GM18511 (cell line): ENCODE measurements around the gene ZNF674.

Experiments
- ATAC-seq: cut with Tn5 transposase; IDR thresholded peaks from one replicate; pipeline ENCODE4 v1.9.1; 2021; ENCODE audit warnings: mild to moderate bottlenecking, moderate library complexity; ENCODE audit not compliant: unreplicated experiment

Gene ZNF674

GRCh38 chrX:46545111-46546005 lies at the start of gene ZNF674:
Gene ZNF674 (minus strand): TSS chrX:46545421. CDS start chrX:46542087, 3,334 bp downstream.
- ATAC-seq = peak; percentile 87

DNA sequence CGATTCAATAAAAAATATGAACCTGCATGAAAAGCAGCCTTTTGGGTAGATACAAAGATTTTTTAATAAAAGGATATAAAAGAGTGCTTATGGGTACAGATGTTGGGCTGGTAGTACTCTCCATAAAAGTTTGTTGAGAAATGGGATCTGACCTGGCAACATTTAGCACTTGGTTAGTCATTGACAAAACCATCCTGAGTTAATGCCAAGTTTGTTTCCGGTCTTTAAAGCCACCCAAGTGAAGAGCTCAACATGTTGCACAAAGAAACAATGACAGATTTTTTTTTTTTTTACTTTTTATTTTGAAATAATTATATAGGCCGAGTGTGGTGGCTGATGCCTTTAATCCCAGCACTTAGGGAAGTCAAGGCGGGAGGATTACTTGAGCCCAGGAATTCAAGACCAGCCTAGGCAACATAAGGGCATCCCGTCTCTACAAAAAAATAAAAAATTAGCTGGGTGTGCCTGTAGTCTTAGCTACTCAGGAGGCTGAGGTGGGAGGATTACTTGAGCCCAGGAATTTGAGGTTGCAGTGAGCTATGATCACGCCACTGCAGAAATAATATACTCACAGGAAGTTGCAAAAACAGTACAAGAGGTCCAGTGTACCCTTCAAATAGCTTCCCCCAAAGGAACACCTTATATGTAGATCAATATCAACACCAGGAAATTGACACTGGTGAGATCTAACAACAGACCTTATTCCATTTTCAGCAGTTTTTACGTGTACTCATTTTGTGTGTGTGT lies 44.9 kb upstream of the ZNF674 start:
- no peak for ATAC-seq

- ATAC-seq = no peak
These were observed 43.0 kb upstream of the ZNF674 start for GRCh38 chrX:46588263-46588662.

DNA sequence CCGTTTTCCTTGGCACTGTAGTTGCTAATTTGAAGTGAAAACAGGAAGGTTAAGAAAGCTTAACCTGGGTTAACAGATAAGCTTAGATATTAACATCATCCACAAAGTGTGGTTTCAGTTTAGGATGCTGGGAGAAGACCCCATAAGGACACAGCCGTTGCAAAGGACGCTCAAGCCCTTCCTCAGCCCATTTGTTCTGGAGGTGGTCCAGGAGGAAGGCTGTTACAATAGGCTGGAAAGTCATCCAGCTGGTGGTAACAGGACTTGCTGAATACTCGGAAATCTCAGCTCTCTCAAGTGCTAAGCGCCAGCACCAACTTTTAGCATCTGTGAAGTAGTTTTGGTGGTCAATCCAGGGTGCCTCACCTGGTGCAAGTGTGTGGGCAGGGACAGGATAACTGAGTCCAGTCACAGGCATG lies 42.5 kb upstream of the ZNF674 start:
- ATAC-seq = no peak

GRCh38 chrX:46587158-46587557 lies 41.9 kb upstream of the ZNF674 start:
- peak; percentile 80 for ATAC-seq

- ATAC-seq = no peak
These were observed 39.5 kb upstream of the ZNF674 start for GRCh38 chrX:46584736-46585135.

- no peak for ATAC-seq
These were observed 37.7 kb upstream of the ZNF674 start for GRCh38 chrX:46582966-46583365.

GRCh38 chrX:46582325-46582724 lies 37.1 kb upstream of the ZNF674 start:
- no peak for ATAC-seq

DNA sequence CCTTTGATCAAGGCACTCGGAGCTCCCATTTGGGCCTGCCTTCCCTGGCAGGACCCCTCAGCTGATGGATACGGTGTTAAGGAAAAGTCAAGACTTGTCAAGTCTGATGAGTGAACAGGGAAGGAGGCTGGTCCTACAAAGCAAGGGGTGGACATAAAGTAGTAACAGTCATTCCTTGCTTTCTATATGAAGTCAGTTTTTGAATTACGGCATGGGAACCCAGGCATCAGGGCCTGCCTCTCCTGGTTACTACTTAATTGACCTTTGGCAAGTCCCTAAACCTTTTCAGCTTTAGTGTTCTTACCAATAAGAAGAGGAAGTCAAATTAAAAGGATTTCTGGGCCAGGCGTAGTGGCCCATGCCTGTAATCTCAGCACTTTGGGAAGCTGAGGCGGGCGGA lies 35.4 kb upstream of the ZNF674 start:
- no peak for ATAC-seq

GRCh38 chrX:46579250-46579649 lies 34.0 kb upstream of the ZNF674 start:
- ATAC-seq = no peak

DNA sequence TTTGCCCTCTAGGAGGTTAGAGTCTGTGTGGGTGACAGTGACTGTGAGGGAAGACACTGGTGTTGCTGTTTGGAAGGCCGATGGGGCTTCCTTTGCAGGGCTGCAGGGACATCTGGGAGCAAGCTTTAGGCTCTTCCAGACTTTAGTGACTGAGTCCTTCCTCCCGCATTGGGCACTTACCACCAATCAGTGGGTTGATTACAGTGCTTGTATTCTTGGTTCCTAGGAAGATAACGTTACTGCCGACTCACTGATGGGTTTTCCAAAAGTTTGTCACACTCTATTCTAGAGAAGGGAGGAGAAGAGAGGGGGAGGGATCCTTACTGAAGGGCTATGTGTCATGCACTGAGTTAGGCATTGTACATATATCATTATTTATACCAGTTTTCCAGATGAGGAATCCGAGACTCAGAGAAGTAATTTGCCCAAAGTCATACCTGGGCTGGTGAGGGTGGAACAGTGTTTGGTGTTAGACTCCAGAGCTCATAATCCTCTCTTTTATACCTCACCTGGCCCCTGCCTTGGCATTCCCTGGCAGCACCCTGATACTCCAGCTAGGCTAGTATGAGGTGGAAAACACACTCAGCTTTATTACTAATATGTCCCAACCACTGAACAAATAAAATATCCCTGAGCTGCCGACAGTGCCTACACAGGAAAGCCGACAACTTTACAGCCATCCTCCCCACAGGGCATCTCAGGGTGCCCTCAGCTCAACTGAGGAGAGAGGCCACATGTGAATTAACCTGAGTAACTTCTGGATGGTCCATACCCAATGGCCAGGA lies 32.2 kb upstream of the ZNF674 start:
- no peak for ATAC-seq

- ATAC-seq = no peak
These were observed 31.2 kb upstream of the ZNF674 start for GRCh38 chrX:46576458-46576857.

GRCh38 chrX:46575991-46576392 lies 30.8 kb upstream of the ZNF674 start:
- ATAC-seq = no peak

DNA sequence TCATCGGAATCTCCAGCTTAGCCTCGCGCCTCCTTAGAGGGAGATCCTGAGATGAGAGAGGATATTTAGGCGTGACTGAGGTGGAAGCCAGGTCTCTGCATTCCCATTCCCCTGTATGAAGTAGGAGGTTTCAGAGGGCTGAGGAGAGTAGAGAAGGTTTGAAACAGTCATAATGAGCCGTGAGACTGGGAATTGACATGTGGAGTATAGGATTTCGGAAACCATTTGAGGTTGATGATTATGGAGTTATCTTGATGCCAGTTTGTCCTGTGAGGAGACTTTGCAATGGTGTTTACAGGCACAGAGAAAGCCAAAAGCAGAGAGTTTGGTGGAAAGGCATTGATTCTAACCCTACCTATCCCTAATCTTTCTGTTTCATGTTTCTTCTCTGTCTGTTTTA lies 30.4 kb upstream of the ZNF674 start:
- no peak for ATAC-seq

GRCh38 chrX:46574774-46575381 lies 29.7 kb upstream of the ZNF674 start:
- ATAC-seq = peak; percentile 23

- peak; percentile 38 for ATAC-seq
These were observed 28.9 kb upstream of the ZNF674 start for GRCh38 chrX:46573892-46574773.

GRCh38 chrX:46573331-46573891 lies 28.2 kb upstream of the ZNF674 start, which contains the start of gene CHST7:
Gene CHST7 (plus strand): TSS chrX:46573765. CDS start chrX:46573932, 167 bp downstream.
- ATAC-seq = peak; percentile 51

DNA sequence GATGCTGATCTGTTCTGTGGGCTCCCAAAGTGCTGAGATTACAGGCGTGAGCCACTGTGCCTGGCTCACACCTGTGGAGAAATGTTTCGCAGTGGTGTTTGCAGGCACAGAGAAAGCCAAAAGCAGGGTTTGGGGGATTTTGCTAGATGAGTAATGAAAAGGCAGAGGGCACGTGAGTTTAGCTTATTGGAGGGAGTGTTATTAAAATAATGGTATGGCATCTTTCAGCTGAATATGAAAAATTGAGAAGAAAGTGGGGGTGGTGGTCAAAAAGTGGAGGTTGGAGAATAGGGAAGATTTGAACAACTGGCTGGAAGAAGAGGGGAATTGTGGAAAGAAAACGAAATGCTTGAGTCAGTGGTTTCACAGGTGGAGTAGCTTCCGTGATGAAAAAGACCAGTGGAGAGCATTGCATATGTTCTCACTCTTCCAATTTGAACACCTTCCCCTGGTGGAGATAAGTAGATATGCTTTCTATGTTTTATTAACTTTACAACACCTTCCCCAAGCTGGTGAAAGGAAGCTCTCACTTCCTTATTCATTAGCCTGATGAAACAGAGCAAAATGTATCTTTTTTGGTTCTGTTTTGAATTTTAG lies 27.2 kb upstream of the ZNF674 start:
- ATAC-seq = peak; percentile 54
